ENCODE results near the gene DIAPH2.

GRCh38 chrX:96763608-96764007 is 79.0 kb downstream of the DIAPH2 start:
- TF ChIP-seq, protein P1, sequence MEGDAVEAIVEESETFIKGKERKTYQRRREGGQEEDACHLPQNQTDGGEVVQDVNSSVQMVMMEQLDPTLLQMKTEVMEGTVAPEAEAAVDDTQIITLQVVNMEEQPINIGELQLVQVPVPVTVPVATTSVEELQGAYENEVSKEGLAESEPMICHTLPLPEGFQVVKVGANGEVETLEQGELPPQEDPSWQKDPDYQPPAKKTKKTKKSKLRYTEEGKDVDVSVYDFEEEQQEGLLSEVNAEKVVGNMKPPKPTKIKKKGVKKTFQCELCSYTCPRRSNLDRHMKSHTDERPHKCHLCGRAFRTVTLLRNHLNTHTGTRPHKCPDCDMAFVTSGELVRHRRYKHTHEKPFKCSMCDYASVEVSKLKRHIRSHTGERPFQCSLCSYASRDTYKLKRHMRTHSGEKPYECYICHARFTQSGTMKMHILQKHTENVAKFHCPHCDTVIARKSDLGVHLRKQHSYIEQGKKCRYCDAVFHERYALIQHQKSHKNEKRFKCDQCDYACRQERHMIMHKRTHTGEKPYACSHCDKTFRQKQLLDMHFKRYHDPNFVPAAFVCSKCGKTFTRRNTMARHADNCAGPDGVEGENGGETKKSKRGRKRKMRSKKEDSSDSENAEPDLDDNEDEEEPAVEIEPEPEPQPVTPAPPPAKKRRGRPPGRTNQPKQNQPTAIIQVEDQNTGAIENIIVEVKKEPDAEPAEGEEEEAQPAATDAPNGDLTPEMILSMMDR (IDR thresholded peaks at IDR 0.05) = no peak
- no peak for TF ChIP-seq POLR2A (IDR thresholded peaks at IDR 0.05)

Measured in breast epithelium (tissue), 3 donors.